Stomach (tissue), 4 donors: ENCODE results near the gene GRIK1.

ENCODE experiments used
- CTCF ChIP-seq, 7 experiments: fragments of 450-650 bp in 4 of 7; fragments of 200-600 bp in 3 of 7; sonication (generic) in 3 of 7; IDR thresholded peaks; one replicate each; pipeline ENCODE4 v1.5.1; 2016 to 2019; ENCODE audit warnings: antibody characterized with exemption in 7 of 7, control low read depth in 2 of 7, mild to moderate bottlenecking in 1 of 7
- POLR2A ChIP-seq, 4 donors: fragments of 450-650 bp; IDR thresholded peaks; one replicate each; pipeline ENCODE4 v1.6.1; 2016; ENCODE audit warnings: antibody characterized with exemption in 4 of 4, control low read depth in 2 of 4, mild to moderate bottlenecking in 1 of 4, moderate library complexity in 1 of 4

DNA sequence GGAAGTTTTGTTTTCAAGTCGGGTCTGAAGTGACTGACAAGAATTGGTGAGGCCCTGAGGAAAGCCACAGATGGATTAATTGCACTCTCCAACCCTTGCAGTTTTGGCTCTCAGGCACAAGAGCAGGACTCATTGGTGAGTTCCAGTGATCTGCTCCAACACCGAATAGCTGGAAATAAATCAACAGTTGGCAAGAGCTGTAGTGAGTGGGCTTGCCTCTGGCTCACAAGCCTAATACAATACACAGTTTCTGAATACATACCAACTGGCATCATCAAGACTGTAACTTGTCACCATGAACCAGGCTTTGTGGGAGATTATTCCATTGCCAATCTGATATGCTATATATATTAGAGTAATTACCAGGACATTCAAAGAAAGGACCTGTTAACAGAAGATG is 131.6 kb downstream of the GRIK1 start:
- TF ChIP-seq POLR2A (IDR thresholded peaks at IDR 0.05) (no peak), CTCF (IDR thresholded peaks at IDR 0.05) (no peak)
